ENCODE data around the gene PAIP2.

- no peak for TF ChIP-seq CTCF (IDR thresholded peaks at IDR 0.05; ENCODE audit: low read length)
- no peak for TF ChIP-seq EZH2phosphoT487 (IDR thresholded peaks at IDR 0.05; ENCODE audit: low read length)
These were observed 44.8 kb upstream of the PAIP2 start for GRCh38 chr5:139296862-139297326.
